ENCODE results near the gene LEF1.

The LEF1 gene

GRCh38 chr4:108173599-108174057 is 4.9 kb upstream of the LEF1 start:
- DNase-seq = no peak

DNA sequence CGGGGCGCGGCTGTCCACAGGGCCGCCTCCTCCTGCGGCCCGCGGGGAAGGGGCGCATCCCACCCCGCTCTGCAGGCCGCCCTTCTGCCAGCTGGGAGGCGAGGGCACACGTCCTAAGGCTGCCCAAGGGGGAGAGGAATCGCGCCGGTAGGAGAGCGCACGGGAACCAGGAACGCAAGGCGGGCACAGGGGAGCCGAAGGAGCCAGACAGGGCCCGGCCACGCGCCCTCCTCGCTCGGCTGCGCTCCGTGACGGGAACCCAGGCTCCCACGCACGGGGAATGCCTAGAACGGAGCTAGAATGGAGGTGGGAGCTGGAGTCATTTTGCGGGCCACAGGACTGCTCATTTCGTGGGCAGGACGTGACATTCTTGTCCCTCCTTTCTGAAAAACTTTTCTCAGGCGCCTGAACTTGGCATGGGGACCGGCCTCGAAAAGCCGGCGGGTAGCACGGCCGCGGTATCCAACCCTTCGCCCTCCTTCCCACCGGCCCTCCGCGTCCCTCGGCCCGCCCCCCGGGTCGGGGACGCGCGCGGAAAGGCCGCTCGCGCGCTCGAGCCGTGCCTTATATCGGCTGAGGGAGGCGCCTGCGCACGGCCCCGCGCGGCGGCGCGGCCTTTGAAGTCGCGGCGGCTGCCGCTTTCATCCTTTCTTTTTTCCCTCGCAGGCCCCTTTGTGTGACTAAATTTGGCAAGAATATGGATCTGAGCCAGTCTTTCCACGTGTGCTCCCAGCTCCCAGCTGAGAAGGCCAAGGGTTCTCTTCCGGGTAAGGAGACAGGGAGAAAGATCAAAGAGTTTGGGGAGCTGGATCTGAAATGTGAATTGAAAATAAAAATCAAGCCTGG is 4.2 kb upstream of the LEF1 start:
- peak; percentile 41 for DNase-seq

GRCh38 chr4:108172231-108172752 is 3.6 kb upstream of the LEF1 start:
- no peak for DNase-seq

DNA sequence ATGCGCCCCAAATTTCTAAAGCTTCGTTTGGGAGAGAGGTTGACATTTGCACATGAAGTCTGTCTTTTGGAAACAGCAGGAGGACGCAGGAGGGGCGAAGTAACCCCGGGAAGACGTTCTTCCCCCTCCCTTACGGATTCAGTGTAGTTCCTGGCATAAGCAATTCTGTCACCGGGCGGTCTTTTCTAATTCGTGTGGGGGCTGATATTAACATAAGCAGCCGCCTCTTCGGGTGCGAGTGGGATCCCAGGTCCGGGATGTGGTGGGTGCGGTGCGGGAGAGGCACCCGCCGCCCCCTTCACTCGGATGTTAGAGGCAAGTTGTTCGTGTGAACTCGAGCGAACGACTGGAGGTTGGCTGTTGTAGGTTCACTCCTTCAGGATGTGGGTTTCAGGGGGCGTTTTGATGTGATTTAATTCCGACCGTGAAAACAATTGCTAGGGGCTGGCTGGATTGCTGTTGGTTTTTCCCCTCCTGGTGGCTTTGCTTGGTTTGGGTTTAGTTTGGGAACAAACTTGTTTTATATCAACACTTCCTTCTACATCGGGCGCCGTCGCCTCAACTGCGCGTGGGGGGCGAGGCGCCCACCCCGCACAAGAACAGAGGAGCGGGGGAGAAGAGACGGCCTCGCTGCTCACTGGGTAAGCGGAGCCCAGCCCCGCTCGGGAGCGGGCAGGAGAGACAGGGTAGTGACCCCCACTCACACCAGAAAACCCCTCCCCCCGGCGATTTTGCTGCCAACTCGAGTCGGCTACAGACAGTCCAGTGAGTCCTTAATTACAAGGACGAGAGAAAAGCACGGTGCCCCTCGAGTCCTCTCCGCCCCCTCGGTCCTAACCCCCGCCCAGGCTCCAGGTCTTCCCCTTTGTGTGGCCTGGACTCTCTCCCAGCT is 2.9 kb upstream of the LEF1 start:
- no peak for DNase-seq

DNA sequence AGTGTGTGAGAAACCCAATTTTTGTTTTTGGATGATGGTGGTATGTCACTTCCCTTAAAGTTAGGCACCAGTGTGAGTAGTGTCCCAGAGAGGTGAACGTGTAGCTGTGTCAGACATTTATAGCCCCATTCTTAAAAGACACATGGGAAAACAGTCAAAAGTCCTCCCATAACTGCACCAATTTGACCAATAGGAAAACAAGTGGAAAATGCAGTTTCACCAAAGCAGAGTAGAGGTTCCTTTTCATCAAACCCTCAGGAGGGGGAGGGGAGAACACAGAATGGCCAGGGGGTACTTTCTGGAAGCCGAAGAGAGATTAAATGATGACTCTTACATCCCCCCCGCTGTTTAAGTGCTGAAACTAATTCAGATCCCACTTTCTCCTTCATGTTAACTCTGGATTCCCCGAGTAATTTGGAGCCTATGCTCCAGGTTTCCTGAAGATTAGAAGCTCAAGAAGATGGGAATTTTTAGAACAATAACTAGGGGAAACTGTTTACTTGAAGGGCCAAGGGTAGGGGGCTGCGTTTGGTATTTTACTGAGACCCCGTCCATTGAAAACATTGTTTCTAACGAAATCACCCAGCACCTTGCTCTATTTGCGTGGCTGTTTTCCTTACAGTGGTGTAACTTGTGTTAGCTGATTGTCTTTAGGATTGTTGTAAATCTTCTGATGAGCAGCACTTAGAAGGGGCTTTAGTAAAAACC is 2.1 kb upstream of the LEF1 start:
- no peak for DNase-seq

GRCh38 chr4:108169664-108170063 is 932 bp upstream of the LEF1 start:
- no peak for DNase-seq

DNA sequence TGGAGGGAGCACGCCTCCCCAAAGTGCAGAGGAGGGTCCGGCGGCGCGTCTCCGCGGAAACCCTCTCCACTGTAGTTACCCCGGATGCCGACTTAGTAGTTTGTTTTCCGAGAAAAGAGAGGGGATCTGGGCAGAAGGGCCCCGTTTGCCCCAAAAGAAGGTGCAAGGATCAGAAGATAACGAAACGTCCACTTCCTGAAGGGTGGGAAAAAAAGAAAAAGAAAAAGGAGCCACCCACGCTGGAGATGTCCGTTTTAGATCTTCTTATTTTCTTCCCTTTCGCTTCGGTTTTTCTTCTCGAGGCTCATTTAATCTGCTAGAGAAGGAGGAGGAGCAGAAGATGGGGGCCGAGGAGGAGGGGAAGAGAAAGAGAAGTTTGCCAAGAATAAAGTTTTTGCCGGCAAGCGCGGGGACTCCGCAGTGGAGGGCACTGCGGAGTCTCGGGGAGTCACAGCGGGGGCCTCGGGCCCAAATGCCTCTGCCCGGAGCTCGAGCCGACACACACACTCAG is 517 bp downstream of the LEF1 start:
- DNase-seq = peak; percentile 24

DNA sequence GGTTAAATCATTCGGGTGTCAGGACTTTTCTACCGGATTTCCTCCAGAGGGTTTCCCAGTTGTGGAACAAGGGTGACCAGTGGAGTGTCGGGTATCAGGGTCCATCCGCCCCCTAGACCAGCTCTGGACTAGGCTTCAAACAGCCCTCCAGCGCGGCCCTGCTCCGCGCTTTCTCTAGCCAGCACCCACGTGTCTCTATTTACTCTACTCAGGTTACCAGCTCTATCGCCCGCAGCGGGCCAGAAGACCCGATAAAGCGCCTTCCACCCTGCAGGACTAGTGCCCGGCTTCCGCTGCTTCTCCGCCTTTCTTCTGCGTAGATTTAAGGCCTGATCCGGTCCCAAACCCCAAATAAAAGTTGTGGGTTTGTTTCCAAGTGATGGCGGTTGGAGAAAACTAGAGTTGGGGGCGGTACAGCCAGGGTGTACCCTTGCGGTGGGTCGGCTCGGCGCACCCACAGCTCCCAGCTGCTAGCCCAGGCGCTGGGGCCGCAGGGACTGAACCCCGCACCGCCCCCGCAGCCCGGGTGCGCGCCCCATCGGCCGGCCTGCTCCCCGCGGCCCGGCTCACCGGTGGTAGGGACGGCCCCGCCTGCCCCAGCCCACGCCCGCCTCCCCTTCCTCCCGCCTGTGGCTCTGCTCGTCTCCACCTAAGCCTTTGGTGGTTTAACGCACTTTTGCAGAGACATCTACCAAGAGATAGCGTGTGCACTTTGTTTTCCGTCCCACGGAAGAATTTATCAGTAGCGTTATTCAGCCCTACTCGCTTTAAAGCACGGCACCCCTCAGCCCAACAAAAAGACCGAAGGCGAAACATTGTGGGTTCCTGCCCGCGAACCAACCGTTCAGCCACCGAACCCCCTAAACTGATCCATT is 2.1 kb downstream of the LEF1 start:
- peak; percentile 2 for DNase-seq

GRCh38 chr4:108166038-108166437 is 2.7 kb downstream of the LEF1 start:
- no peak for DNase-seq

DNA sequence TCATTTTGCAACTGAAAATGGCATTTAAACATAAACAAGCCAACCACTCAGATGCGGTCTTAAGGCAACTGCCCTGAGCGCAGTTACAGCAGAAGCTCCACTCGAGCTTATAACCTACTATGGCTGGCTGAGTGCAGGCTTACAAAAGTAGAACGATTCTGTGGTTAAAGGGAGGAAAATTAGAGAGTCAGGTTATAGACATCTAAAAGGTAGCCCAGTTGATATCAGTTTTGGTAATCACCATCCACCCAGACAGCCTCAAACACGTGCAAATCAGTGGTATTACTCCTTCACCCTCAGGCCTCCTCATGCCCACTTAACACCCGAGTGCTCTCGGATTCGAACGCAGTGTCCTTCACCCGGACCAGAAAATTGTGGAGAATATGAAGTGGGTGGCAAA is 3.1 kb downstream of the LEF1 start:
- DNase-seq = no peak

DNA sequence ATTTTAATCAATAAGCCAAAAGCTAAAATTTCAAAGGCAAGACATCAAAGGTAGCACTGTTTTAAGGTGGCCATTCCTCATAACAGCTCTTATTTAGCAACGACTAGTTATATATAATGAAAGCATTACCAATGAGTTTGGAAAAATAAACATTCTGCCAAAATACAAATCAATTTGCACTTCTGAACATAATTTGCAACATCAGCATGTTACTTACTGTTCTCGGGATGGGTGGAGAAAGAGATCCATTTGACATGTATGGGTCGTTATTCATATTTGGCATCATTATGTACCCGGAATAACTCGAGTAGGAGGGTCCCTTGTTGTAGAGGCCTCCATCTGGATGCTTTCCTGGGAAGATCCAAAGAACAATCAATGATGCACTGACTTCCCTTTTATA is 5.4 kb downstream of the LEF1 start:
- no peak for DNase-seq

- no peak for DNase-seq
Measured at GRCh38 chr4:108160741-108161352, 7.9 kb downstream of the LEF1 start.

GRCh38 chr4:108159845-108160244 is 8.9 kb downstream of the LEF1 start:
- no peak for DNase-seq

GRCh38 chr4:108157655-108158054 is 11.1 kb downstream of the LEF1 start:
- DNase-seq = no peak

GRCh38 chr4:108156391-108156790 is 12.3 kb downstream of the LEF1 start:
- DNase-seq = no peak

- DNase-seq = no peak
Measured at GRCh38 chr4:108155373-108155772, 13.4 kb downstream of the LEF1 start.

- no peak for DNase-seq
Measured at GRCh38 chr4:108152980-108153379, 15.8 kb downstream of the LEF1 start.

DNA sequence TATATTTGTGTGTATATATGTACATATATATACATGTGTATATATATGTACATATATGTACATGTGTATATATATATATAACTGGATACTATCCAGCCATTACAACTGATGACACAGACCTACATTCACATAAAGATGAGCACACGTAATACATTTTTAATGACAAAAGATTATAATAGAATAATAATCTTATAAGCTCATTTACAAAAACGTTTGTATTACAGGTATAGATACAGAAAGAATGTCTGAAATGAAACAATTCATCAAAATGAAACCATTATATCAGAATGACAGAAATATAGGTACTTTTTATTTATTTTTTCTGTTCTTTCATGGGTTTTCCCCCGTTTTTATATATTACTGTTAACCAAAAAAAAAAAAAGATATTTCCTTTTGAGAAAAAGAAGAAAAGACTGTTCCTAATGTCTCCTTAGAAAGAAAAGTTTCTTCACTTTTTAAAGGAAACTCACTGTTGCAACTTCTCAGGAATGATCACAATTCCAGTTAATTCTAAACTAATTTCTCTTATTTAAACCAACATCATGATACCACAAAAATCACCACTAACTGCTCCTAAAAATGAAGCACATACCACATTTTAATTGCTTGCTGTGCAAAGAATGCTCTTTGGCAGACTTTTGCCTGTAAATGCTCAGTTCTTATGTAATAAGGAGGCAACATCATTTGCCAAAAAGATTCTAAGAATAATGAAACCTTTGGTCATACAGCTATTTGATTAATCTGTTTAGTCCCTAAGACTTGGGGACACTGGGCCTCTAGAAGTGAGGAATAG is 18.9 kb downstream of the LEF1 start:
- no peak for DNase-seq

DNA sequence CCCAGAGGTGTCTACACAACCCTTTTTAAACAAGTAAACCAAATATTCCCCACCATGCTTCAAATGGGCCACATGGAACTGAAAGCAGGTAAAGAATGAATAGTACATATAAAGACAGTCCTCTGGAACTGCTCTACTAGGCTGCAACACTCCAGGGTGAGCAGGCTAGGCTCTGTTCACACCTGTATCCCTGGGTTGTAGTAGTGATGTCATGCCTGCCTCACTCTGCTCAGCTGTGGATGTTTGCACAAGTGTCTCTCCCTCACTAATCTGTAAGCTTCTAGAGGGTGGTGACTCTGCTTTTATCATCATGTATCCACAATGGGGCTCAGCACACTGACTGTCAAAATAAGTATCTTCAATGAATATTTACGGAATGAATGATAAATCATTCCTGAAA is 20.4 kb downstream of the LEF1 start:
- DNase-seq = no peak

- no peak for DNase-seq
Measured at GRCh38 chr4:108146819-108147218, 21.9 kb downstream of the LEF1 start.

All from T1000 (cell line).